Measurements from ENCODE around the gene FBRSL1.
A peak's percentile ranks its signal among the peaks of the same experiment; 100 is the strongest.

Gene FBRSL1

DNA sequence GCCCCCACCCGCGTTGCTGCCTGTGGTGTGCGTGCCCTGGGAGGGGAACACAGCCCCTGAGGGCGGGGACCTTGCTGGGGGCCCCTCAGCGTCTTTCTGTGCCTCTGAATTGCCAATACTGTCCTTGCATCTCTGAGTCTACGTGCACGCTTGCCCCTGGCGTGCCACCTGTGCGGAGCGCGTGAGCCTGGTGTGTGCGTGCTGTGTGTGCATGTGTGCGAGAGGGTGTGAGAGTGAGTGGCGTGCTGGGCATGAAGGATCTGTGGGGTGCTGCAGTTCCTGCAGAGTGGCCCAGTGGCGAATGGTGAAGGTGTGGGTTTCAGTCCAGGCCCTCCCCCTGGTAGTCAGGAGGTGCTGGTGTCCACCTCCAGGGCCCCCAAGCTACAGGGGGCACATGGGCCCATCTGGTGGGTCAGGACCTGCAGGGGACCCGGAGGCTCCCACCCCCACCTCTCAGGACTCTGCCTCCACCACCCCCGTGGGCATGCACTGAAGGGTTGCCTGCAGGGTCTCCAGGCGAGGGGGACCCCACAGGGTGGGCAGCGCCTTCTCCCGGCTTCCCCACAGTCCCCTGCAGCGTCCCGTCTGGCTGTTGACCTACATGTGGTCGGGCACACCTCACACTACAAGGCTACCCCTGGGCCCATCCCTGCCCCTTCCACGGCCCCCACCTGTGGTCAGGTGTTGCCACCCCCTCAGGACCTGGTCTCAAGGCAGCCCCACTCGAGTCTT lies 21.0 kb downstream of the FBRSL1 start:
- no peak for DNase-seq (ENCODE audit: low read depth in 2 of 2)

DNA sequence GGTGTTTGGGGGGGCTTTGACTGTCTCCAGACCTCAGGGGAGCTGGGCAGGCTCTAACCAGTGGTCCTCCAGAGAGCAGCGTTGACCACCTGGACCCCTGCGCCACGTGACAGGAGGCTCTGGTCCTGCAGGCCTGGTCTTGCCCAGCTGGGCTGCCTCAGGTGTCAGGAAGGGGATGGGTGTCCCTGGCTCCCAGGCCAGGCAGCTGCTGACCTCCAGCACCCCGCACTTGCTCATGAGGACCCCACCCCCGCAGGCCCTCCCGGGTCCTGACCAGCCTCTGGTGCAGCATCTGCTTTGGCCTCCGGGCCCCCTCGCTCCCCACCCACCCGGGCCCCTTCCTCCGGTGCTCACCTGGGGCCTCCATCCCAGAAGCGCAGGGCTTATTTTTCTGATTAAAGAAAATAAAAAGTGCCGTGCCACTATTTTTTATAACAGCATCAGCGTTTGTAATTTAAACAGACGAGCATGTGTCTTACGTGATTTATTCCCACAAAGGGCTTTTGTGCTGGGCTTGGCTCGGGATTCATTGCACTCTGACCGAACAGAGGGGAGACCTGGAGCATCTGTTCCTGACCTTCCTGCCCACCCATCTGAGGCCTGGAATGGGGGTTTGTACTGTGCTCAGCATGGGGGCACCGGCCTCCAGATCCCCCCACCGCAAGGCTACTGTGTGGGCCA lies 21.7 kb downstream of the FBRSL1 start:
- no peak for DNase-seq (ENCODE audit: low read depth in 2 of 2)

DNA sequence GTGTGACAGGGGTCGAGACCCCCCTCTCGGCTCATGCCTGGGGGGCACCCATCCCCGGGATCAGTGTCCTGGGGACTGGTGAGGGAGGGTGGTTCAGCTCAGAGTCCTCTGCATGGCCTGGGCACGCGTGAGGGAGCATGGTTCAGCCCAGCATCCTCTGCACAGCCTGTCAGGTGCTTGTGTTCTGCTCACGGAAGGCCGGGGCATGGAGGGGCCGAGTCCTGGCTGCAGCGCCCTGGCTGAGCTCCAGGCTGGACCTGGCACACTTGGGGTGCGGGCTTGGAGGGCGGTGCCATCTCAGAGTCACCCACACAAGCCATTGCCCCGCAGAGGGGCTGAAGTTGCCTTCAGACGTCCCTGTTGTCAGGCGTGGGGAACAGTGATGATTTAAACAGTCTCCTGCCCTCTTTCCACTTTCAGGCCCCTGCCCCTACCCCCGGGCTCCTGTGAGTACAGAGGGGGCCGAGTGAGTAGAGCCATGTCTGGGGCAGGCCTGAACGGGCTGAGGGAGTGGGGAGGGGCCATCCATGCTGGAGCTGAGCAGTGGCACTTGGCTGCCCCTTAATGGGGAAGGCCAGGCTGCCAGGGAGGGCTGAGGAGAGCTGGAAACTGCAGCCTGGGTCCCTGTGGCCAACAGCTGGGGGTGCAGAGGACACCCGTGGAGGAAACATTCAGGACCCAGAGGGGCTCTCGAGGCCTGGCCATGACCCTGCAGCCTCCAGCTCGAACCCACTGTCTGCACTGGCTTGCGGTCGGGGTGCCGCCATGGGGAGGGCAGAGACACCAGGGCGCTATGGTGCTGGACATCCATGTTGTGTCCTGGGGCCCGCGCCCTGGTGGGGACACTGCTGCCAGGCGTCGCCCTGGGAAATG lies 22.5 kb downstream of the FBRSL1 start:
- no peak for DNase-seq (ENCODE audit: low read depth in 2 of 2)

DNA sequence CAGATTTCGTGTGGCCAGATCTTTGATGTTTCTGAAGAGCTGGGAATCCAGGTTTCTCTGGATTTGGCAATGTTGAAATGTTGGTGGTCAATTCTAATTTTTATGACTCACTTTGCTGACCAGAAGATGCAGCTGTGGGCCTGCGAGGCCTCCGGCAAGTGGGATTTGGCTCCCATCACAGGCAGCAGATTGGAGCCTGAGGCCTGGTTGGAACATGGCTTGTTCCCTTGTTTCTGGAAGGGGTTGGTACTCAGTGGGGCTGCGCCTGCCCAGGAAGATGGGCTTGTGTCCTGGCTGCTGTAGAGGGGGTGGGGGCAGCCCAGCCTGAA lies 23.1 kb downstream of the FBRSL1 start:
- DNase-seq (ENCODE audit: low read depth in 2 of 2): no peak

DNA sequence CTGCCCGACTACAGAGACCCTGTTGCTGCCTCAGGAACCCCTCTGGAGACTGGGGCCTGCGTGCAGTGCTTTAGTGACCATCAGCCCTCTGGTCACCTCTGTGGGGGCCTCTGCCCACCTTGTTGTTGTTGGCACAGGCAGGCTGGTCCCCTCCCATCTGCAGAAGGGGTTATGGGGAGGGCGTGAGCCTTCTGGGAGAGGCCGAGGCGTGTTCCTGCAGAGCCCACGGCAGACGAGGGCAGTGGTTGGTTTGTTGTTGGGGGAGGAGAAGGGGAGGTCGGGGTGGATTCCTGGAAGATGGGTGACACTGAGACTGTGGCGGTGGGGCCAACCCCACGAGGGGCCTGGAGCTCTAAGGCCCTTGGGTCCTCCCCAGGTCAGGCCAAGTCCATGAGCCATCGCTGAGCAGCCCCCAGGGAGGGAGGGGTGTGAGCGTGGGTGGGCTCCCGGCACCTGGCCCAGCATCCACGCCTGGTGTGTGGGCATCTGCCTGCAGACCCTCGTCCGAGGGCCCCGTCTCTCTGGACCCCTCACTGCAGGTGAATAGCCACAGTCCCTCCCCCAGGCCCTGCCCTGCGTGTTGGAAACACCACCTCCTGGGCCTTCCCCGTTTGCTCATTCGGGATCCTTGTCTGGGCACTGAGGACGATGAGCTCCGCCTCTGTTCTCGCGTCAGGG lies 23.6 kb downstream of the FBRSL1 start:
- DNase-seq (ENCODE audit: low read depth in 2 of 2): no peak

DNA sequence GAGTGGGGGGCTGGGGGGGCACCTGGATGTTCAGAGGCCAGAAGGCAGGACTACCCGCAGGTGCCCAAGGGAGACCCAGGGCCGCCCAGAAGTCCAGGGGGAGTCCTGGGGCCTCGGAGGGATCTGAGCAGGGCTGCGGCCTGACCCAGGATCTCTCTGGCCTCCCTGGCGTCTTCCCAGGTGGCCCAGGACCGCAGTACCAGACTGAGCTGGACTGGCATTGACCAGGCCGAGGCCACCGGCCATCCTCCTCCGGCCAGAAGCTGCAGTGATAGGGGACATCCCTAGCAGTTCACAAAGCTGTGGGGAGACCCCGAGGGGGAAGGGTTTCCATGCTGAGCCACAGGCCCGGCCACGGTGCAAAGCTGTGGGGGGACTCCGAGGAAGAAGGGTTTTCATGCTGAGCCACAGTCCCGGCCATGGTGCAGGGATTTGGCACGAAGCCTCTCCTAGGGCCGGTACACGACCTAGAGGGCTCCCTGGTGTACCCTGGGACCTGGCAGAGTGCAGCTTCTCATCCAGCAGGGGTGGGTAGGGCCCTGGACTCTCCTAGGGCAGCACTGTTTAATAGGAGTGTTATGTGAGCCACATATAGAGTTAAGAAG lies 24.4 kb downstream of the FBRSL1 start:
- no peak for DNase-seq (ENCODE audit: low read depth in 2 of 2)

DNA sequence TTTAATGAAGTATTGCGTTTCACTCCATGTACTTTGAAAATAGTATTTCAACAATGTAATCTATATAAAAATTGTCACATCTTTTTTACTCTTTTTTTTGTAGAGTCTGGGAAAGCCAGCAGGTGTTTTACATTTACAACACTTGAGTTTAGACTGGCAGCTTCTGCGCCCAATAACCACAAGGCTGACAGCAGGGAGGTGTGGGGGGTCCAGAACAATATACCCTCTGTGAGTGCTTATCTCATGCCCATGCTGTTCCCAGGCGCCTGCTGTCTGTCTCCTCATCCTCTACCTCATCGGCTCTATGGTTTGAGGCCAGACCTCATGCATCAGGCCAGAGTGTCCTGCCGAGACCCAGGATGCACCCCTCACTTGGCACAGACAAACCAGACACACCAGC lies 24.9 kb downstream of the FBRSL1 start:
- no peak for DNase-seq (ENCODE audit: low read depth in 2 of 2)

DNA sequence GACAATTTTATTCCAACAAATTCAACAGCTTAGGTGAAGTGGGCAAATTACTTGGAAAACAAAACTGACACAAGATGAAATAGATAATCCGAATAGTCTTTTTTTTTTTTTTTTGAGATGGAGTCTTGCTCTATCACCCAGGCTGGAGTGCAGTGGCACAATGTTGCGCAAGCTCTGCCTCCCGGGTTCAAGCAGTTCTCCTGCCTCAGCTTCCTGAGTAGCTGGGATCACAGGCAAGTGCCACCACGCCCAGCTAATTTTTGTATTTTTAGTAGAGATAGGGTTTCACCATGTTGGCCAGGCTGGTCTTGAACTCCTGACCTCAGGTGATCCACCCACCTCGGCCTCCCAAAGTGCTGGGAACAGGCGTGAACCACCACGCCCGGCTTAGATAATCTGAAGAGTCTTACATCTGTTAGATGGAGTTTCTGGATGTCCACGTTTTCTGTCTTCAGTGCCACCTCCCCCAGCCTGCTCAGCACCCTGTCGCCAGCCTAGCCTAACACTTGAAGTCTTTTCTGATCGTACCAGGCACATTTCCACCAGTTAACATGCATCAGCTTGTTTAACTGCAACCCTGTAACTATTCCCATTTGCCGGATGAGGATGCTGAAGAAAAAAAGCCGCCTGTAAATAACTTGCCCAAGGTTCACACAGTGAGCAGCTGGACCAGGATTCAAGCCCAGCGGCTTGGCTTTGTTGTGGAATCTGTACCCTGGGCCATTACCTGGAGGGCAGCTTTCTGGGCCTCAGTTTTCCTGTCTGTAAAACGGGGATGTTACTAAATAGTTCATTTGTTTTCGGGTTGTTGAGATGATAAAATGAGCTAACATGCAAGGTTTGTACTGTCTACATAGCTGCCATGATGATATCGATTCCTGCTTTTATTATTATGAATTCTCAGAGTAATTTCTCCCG lies 26.4 kb downstream of the FBRSL1 start:
- no peak for DNase-seq (ENCODE audit: low read depth in 2 of 2)

DNA sequence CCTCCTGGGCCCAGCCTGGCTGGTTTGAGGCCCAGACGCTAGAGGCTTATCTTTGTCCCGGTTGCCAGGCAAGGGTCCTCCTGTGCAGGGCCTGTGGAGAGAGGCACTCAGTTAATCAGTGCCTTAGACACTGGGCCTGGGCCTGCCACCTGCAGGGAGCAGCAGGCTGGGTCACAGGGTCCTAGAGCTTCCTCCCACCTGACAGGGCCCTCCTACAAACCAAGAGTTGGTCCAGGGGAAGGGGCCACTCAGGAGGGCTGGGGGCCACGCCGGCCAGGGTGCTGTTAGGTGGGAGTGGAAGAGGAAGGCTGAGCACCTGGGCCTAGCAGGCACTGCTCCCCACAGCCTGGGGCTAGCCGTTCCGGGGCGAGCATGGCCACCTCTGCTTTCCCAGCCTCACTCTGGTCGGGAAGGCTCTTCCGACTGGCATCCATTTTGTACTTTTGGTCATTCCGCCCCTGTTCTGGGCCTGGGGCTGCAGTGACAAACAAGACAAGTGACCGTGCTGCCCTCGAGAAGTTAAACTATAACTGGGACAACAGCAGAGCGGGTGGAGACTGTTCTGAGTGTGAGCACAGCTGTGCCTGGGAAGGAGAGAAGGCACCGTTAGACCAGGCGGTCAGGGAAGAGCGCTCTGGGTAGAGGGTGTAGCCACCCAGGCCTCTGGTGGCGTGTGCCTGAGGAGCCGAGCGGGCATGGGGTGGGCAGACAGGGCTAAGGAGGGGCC lies 27.2 kb downstream of the FBRSL1 start:
- DNase-seq (ENCODE audit: low read depth in 2 of 2): no peak

DNA sequence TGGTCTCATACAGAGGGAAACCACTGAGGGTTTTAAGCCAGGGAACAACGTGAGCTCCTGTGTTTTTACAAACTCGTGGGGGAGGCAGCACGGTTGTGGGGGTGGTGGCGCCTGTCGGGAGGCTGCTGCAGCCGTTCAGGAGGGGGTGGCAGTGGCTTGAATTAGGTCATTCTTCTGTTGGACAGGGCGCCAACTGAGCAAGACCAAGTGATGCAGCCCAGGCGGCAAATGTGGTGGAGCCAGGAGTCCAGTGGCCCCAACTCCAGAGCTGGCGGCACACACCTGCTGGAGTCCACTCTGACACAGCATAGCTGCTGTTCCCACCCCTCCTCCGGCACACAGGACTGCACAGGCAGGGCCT lies 27.8 kb downstream of the FBRSL1 start:
- DNase-seq (ENCODE audit: low read depth in 2 of 2): no peak

DNA sequence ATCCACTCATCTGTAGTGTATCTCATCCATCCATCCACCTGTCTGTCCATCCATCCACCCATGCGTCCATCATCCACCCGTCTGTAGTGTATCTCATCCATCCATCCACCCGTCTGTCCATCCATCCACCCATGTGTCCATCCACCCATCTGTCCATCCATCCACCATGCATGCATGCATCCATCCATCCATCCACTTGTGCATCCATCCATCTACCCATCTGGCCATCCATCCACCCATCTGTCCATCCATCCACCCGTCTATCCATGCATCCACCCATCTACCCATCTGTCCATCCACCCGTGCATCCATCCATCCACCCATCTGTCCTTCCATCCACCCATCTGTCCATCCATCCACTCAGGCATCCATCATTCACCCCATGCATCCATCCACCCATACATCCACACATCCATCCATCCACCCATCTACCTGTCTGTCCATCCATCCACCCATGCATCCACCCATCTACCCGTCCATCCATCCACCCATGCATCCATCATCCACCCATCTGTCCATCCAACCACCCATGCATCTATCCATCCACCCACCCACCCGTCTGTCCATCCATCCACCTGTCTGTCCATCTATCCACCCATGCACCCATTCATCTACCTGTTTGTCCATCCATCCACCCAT lies 28.5 kb downstream of the FBRSL1 start:
- DNase-seq (ENCODE audit: low read depth in 2 of 2): no peak

DNA sequence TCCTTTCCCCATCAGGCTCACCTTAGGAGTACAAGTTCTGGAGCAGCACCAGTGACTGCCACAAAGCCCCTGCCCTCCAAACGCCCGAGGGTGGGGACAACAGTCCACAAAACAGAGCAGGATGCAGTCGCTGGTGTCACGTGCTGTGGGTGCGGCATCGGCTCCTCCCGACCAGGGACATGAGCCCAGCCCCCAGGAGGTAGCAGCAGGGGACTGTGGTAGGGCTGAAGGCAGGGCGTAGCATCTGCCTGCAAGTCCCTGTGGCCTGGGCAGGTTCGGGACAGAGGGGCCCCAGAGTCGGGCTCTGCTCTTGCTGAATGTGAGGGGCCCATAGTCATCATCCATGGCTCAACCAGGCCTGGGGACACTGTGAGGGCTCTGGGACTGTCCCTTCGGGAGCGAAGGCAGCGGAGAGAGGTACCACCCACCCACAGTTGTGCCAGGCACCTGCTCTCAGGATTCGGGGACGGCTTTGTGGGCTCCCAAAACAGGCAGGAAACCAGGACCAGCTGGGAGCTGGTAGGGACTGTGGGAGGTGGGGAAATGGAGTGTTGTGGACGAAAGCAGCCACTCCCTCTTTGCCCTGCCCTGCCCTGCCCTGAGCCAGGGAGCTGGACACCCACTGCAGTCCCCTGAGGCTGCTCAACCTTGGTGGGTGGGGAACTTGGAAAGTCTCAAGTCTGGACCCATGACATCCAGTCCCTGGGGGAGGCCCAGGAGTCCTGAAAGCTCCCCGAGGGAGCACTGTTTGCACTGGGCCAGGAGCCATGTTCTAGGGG lies 30.7 kb downstream of the FBRSL1 start:
- no peak for DNase-seq (ENCODE audit: low read depth in 2 of 2)

DNA sequence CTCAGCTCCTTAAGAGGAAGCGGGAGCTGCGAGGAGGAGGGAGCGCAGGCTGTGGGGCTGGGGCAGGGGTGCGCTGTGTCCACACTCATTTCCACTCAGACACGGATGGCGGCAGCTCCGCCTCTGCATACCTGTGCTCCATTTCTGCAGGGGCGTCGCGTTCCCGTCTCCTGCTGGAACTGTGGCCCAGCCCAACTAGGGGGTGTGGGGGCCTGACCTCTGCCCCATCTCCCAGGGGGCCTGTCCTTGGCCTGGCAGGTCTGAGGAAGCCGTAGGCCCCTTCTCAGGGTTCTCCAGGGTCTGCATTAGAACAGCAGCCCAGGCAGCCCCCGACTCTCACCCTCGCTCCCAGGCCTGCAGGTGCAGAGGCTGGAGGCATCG lies 31.2 kb downstream of the FBRSL1 start:
- no peak for DNase-seq (ENCODE audit: low read depth in 2 of 2)

DNA sequence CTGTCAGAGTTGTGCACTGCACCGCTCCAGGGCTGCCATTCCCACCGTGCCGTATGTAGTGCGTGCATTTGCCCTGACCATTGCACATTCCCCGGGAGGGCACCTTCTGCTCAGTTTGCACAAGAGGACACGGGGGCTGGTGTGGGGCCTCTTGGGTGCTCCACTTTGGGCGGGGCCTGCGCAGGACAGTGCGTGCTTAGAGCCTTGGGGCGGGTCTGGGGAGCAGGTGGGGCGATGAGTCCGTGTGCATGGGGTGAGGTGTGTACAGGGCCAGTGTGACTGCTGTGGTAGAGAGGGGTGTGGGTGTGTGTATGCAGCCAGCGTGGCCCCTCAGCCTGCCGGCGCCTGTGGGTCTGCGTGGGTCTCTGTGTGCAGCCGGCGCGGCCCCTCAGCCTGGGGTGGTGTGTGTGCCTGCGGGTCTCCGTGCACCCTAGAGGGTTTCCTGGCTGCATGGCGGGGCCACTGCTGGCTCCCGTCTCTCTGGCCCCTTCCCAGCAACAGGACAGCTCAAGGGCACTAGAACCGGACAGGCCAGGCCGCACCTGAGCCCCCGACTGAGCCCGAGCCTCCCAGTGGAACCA lies 31.9 kb downstream of the FBRSL1 start:
- no peak for DNase-seq (ENCODE audit: low read depth in 2 of 2)

DNA sequence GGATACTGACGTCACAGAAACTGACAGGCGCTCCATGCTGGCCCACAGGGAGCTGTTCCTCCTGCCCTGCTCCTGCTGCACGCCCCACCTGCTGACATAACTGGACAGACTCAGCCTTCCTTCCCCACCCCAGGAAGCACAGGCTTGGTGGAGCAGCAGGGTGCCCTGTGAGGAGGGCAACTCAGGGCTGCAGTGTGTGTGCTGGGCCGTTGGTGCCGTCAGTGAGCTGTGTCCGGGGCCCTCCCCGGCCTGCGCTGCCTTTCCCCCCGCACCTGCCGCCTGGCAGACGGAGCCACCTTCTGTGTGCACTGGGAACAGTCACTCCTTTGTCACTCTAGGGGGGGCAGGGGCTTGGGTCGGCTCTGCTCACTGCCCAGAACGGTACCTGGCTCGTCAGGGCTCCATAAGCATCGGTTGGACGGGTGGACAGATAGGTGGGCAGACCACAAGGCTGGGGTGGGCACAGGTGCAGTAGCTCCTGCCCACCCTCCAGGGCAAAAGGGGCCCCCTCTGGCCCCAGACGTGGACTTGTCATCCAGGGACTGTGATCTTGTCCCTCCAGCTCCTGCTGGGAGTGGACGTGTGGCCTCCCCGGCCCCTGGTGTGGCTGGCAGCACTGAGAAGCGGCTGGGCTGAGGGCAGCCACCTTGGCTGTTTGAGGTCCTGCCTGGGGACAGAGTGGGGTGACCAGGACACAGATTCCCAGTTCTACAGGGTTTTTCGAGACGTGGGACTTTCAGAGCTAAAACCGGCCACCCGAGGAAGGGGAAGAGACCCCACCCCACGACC lies 32.8 kb downstream of the FBRSL1 start:
- DNase-seq (ENCODE audit: low read depth in 2 of 2): no peak

DNA sequence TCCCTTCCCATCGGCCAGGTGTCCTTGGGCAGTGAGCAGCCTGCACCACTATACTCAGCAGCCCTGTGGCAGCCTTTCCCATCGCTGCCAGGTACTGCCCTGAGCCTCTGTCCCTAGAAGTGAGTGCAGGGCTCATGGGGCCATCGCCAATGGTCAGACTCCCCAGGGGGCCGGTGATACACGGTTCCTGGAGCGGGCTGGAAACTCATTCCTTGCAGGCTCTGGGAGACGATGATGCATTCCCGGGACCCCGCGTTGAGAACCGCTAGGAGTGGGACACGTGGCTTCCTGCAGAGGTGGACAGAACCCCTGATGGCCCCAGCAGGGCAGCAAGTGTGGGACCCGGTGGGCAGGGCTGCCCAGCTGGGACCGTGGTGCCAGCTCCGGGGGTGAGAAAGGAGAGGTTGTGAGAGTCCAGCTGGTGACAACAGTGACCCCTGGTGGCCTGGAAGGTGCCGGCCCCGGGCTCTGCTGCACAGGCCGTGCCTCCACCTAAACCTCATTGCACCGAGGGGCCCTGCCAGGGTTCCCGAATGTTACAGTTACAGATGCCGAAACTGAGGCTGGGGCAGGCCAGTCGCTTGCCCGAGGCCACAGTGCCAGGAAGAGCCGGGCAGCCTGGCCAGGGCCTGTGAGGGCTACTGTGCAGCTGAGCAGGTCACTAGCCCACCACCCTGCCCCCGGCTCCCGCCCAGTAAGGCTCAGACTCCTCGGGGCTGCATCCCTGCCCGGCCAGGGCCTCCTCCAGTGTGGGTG lies 33.8 kb downstream of the FBRSL1 start:
- DNase-seq (ENCODE audit: low read depth in 2 of 2): peak; percentile 36 to 48

DNA sequence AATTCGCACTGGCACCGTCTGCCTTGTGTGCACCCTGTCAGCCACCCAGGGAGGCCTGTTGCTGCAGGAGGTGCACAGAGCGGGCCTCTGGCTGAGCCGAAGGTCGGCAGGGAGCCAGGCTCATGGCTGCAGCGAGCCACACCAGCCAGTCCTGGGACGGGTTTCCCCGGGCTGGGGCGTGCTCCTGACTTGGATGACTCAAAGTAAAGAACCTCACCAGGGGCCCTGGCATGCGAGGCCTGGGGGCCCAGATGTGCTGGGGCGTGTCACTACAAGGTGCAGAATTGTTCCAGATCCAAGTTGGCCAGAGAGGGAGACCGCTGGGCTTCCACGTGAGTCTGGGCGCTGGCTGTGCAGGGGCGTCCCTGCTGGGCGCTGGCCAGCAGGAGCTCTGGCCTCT lies 34.5 kb downstream of the FBRSL1 start:
- no peak for DNase-seq (ENCODE audit: low read depth in 2 of 2)
